GM19193 (cell line): ENCODE data around the gene TNFRSF8.

Experiments
- POLR2A ChIP-seq: IDR thresholded peaks from 4 replicates; pipeline ENCODE4 v1.6.1; 2011; ENCODE audit not compliant: insufficient read depth, insufficient read length; ENCODE audit errors: extremely low read depth

Gene TNFRSF8

DNA sequence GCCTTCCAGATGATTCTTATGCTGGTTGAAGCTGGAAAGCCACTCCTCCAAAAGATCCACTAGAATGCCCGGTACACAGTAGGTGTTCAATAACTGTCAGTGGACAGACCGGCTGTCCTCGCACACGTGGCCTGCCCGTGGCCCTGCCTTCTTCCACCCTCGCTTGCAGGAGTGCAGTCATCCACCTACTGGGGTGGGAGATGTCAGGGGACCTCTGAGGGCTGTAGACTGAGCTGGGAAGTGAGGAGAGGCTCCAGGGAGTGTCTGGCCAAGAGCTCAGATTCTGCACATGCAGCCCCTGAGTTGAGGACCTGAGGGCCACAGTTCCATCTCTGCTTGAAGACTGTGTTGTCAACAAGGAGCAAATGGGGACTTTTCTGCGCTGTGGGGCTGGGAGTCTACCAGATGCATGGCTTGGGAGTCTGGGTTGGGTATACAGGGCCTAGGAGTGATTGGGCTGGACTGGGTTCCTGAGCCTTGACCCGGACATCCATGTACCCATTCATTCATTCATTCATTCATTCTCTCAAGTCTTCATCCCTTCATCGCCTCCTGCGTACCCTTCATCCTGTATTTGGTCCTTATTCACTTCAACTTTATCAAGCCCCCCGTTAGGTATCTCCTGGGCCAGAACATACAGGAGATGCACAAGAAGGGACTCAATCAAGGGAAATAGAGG lies 99.5 kb downstream of the TNFRSF8 start:
- no peak for TF ChIP-seq POLR2A

- no peak for TF ChIP-seq POLR2A
These were observed 100.1 kb downstream of the TNFRSF8 start for GRCh38 chr1:12163210-12163609.

DNA sequence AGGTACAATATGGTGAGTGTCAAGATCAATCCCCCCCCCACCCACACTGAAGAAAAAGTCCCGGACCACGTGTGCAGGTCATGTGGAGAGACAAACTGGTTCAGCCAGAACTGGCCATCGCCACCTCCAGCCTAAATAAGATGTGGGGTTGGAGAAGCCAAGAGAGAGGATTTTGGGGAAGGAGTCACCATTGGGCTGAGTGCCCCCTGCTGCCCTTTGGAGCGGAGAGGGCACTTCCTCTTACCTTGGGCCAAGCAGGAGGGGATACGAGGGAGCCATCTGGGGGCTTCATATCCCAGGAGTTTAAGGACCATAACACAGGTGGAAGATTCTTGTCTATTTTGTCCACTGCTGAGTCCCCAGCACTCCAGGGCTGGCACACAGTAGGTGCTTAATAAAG lies 101.1 kb downstream of the TNFRSF8 start:
- TF ChIP-seq POLR2A: no peak

DNA sequence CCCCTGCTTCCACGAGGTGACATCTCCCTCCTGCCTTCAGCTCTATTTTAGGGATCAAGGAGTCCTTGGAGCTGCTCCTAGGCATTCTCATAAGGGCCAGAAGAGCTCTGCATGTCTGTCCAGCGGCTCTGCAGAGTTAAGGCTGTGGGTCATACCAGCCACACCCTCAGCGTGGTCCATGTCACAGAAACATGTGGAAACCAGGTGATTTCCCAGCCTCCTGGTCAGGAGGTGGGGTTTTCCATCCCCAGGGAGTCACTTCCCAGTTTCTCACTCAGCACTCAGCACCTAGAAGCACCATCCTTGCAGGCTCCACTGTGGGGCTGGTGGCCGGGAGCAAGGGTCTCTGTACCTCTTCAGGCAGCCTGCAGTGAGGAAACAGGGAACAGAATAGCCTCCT lies 102.2 kb downstream of the TNFRSF8 start:
- TF ChIP-seq POLR2A: no peak

GRCh38 chr1:12166834-12167492 lies 103.9 kb downstream of the TNFRSF8 start, which contains the start of gene TNFRSF1B:
TNFRSF1B (plus strand) TSS chr1:12166991; CDS start chr1:12167092, 101 bp downstream.
- TF ChIP-seq POLR2A: peak; percentile 91

GRCh38 chr1:12167493-12168429 lies 104.7 kb downstream of the TNFRSF8 start:
- peak; percentile 26 for TF ChIP-seq POLR2A

- TF ChIP-seq POLR2A: no peak
These were observed 105.5 kb downstream of the TNFRSF8 start for GRCh38 chr1:12168451-12169160.

GRCh38 chr1:12169442-12170135 lies 106.5 kb downstream of the TNFRSF8 start:
- TF ChIP-seq POLR2A: no peak

GRCh38 chr1:12170263-12170671 lies 107.2 kb downstream of the TNFRSF8 start:
- TF ChIP-seq POLR2A: no peak

DNA sequence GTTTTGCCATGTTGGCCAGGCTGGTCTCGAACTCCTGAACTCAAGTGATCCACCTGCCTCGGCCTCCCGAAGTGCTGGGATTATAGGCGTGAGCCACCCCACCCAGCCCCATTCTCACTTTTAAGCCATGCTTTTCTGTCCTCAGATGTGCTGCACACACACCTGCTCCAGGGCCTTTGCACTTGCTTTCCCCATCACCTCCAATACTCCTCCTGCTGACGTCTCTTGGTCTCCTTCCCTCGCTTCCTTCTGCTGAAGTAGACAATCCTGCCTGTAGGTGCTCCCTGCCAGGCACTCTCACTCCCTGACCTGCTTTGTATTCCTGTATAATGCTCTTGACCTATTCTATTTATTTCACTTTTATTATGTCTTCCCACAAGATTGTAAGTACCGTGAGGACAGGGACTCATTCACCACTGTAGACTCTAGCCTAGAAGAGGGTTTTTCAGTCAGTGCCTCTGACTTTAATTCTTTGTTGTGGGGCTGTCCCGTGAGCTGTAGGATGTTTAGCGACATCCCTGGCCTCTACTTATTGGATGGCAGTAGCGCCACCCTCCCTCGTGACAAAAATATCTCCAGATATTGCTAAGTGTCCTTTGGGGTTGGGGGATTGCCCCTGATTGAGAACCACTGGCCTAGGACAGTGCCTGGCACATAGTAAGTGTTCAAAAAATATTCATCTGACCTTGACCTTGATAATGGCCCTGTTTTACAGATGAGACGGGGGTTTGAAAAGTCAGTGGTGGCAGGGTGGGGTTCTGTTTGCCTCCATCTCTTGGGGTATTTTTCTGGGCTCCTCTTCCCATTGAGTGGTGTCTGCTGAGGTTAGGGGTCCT lies 108.3 kb downstream of the TNFRSF8 start:
- no peak for TF ChIP-seq POLR2A

DNA sequence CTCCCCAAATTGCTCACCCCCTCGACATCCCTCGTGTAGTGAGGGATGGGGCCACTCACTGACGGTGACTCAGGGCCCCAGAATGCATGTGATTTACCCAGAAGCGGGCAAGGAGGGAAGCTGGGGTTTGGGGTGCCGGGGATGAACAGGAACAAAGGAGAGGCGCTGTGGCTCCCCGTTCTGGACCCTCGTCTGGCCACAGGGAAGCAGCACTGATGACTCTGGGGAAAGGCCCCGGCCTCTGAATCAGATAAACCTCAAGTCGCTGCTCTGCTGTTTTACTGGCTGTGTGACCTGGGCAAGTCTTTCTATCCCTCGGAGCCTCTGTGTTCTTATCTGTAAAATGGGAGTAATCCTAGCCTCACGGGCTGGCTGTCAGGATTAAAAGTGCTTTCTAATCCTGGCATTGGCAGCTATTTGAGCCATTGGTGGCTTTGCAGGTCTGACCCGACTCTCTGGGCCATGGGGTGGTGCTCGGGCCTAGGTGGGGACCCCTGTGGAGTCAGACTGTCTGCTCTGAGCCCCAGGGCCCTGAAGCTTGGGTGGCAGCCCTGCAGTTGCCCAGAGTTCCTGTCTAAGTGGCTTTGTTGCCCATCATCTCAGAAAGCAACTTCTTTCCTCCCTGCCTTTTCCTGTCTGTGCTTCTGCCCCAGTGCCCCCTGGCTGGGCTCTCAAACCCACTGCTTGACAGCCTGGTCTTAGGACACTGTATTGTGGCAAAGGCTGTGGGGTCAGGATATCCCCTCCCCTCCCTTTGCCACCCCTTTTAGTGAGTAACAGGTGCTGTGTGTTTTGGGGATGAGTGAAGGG lies 109.1 kb downstream of the TNFRSF8 start:
- no peak for TF ChIP-seq POLR2A

GRCh38 chr1:12173041-12173509 lies 110.0 kb downstream of the TNFRSF8 start:
- TF ChIP-seq POLR2A: no peak
